ENCODE data around the gene KRTAP2-2. TPM values are rescaled to one million over a fixed set of nuclear protein-coding genes. Genes with fewer than 3 reads are reported as not detected.

The KRTAP2-2 gene
- total and polyA plus RNA-seq, 2 of the 8 experiments (the other 6 are each of a cell fraction or from before 2014, with no cell fraction given): not detected

- Histone ChIP-seq H2BK12ac (ENCODE audit: low read depth, low read length) (no peak overlapping the region), H3K9ac (replicated peaks in 1 of 4; ENCODE audit: extremely low read depth in 1 of 4, low read depth in 3 of 4, low read length in 3 of 4) (no peak overlapping the region), H3K27me3 (replicated peaks in 1 of 4; ENCODE audit: control insufficient read depth in 3 of 4, extremely low read depth in 1 of 4, insufficient read depth in 3 of 4, low read length in 3 of 4) (no peaks in the 10 kb centered on the region), H2BK5ac (ENCODE audit: low read depth, low read length) (no peak overlapping the region), H3K27ac (ENCODE audit: low read depth, low read length) (no peak overlapping the region), H2BK20ac (ENCODE audit: low read length) (no peak overlapping the region), H3K4me1 (replicated peaks in 1 of 4; ENCODE audit: control insufficient read depth in 3 of 4, insufficient read depth in 4 of 4, low read length in 3 of 4) (peaks cover 0 to 2% (median 0%) of the 10 kb centered on the region in 4 experiments; a peak in 1 of 7 replicates), H4K8ac (ENCODE audit: extremely low read depth, insufficient read depth, low read length) (no peak overlapping the region), H3K23ac (ENCODE audit: insufficient read length) (no peak overlapping the region), H3K79me1 (ENCODE audit: low read depth, low read length) (no peaks in the 10 kb centered on the region), H3K79me2 (ENCODE audit: control insufficient read depth in 1 of 2, insufficient read depth in 2 of 2, low read length in 2 of 2) (no peaks in the 10 kb centered on the region), H3K4ac (replicated peaks; ENCODE audit: insufficient read length, low read depth, low read length) (no peak overlapping the region), H2AFZ (ENCODE audit: low read length) (no peak overlapping the region), H3K56ac (replicated peaks; ENCODE audit: insufficient read length, low read depth, low read length) (no peak overlapping the region), H2AK5ac (ENCODE audit: low read depth, low read length) (no peak overlapping the region), H2BK15ac (ENCODE audit: low read length) (no peak overlapping the region), H4K20me1 (replicated peaks in 1 of 2; ENCODE audit: control insufficient read depth in 1 of 2, insufficient read depth in 2 of 2, low read length in 2 of 2) (no peaks in the 10 kb centered on the region), H3K23me2 (ENCODE audit: low read depth, low read length) (no peaks in the 10 kb centered on the region), H3K9me3 (ENCODE audit: insufficient read depth in 2 of 2, low read depth in 1 of 2, low read length in 1 of 2) (0 out of 4 replicates have a peak, but pooled peaks cover 0 to 2% of the 10 kb centered on the region in 2 experiments), H3K4me3 (ENCODE audit: extremely low read depth in 1 of 4, insufficient read depth in 2 of 4, low read depth in 3 of 4, low read length in 4 of 4) (no peak overlapping the region), H2BK120ac (replicated peaks; ENCODE audit: low read depth, low read length) (no peak overlapping the region), H3K36me3 (ENCODE audit: control insufficient read depth in 2 of 4, insufficient read depth in 4 of 4, low read length in 3 of 4) (no peaks in the 10 kb centered on the region), H3K14ac (ENCODE audit: insufficient read length) (no peak overlapping the region), H3K18ac (ENCODE audit: extremely low read depth, low read length) (no peak overlapping the region), H4K5ac (ENCODE audit: insufficient read length, low read depth, low read length) (no peak overlapping the region), H3K4me2 (ENCODE audit: insufficient read depth in 1 of 2, low read depth in 2 of 2, low read length in 2 of 2) (no peak overlapping the region), H4K91ac (replicated peaks; ENCODE audit: insufficient read length, low read length) (no peak overlapping the region)
- no peak for FAIRE-seq
- ChIA-PET CTCF (ENCODE audit: partially characterized antibody) (no interaction called here), POLR2A (ENCODE audit: partially characterized antibody) (no interaction called here)
- no peak for DNase-seq (ENCODE audit: low read depth in 1 of 2, low spot score in 2 of 2)
- TF ChIP-seq, protein P1, sequence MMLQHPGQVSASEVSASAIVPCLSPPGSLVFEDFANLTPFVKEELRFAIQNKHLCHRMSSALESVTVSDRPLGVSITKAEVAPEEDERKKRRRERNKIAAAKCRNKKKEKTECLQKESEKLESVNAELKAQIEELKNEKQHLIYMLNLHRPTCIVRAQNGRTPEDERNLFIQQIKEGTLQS (IDR thresholded peaks at IDR 0.05; ENCODE audit: insufficient read depth, low read depth, low read length): no peak
- TF ChIP-seq FOSL1 (IDR thresholded peaks at IDR 0.05; ENCODE audit: insufficient read depth, low read depth, low read length) (no peak), CBX8 (IDR thresholded peaks at IDR 0.05; ENCODE audit: borderline replicate concordance, low read depth, low read length) (no peak), CBX5 (IDR thresholded peaks at IDR 0.05; ENCODE audit: low read depth, low read length) (no peak), EP300 (IDR thresholded peaks at IDR 0.05; ENCODE audit: borderline replicate concordance in 1 of 2, low read depth in 2 of 2, low read length in 2 of 2) (no peak), BRCA1 (IDR thresholded peaks at IDR 0.05; ENCODE audit: low read depth, low read length) (no peak), RBBP5 (IDR thresholded peaks at IDR 0.05; ENCODE audit: borderline replicate concordance, low read depth, low read length) (no peak), POLR2AphosphoS5 (IDR thresholded peaks at IDR 0.05; ENCODE audit: low read depth, low read length) (no peak), TEAD4 (IDR thresholded peaks at IDR 0.05; ENCODE audit: low read depth, low read length) (no peak), CHD1 (IDR thresholded peaks at IDR 0.05; ENCODE audit: low read depth, low read length) (no peak), KDM1A (IDR thresholded peaks at IDR 0.05; ENCODE audit: borderline replicate concordance, low read length) (no peak), GTF2F1 (IDR thresholded peaks at IDR 0.05; ENCODE audit: borderline replicate concordance, low read depth, low read length) (no peak), GABPA (IDR thresholded peaks at IDR 0.05; ENCODE audit: borderline replicate concordance, insufficient read depth, low read length) (no peak), SP4 (IDR thresholded peaks at IDR 0.05; ENCODE audit: low read length) (no peak)
- TF ChIP-seq, protein P2, sequence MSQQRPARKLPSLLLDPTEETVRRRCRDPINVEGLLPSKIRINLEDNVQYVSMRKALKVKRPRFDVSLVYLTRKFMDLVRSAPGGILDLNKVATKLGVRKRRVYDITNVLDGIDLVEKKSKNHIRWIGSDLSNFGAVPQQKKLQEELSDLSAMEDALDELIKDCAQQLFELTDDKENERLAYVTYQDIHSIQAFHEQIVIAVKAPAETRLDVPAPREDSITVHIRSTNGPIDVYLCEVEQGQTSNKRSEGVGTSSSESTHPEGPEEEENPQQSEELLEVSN (IDR thresholded peaks at IDR 0.05): no peak
Measured at GRCh38 chr17:41052566-41052965, 2.5 kb downstream of the KRTAP2-2 start.

Measured in H1 (cell line).